HepG2 (cell line): ENCODE data around the gene UBE2H. TPM values are rescaled to one million over a fixed set of nuclear protein-coding genes. Genes with fewer than 3 reads are reported as not detected.

ENCODE experiments used
- HOXA5 ChIP-seq: sonication (generic); formaldehyde crosslinking; IDR thresholded peaks from 2 replicates; pipeline ENCODE4 v1.4.0; 2020; ENCODE audit warnings: missing genetic modification reagents
- IRF2 ChIP-seq: IDR thresholded peaks from 2 replicates; pipeline ENCODE4 v1.6.1; 2018; ENCODE audit warnings: missing genetic modification reagents, missing compliant biosample characterization
- LBX2 ChIP-seq: sonication (generic); formaldehyde crosslinking; IDR thresholded peaks from 2 replicates; pipeline ENCODE4 v1.5.0; 2020; ENCODE audit warnings: missing genetic modification reagents, mild to moderate bottlenecking, borderline replicate concordance
- MXD1 ChIP-seq: sonication (generic); formaldehyde crosslinking; IDR thresholded peaks from 2 replicates; pipeline ENCODE4 v1.4.0; 2020; ENCODE audit warnings: mild to moderate bottlenecking, missing genetic modification reagents
- NRL ChIP-seq: sonication (generic); formaldehyde crosslinking; IDR thresholded peaks from 2 replicates; pipeline ENCODE4 v1.5.0; 2020; ENCODE audit warnings: missing genetic modification reagents, mild to moderate bottlenecking, moderate library complexity, borderline replicate concordance
- POLR2AphosphoS5 ChIP-seq: IDR thresholded peaks from 2 replicates; pipeline ENCODE4 v1.6.1; 2012; ENCODE audit warnings: low read depth, low read length
- SKI ChIP-seq: fragments of 450-650 bp; IDR thresholded peaks from one replicate; pipeline ENCODE4 v1.6.1; 2018; ENCODE audit warnings: mild to moderate bottlenecking; ENCODE audit not compliant: partially characterized antibody
- SMAD1 ChIP-seq: sonication (generic); formaldehyde crosslinking; IDR thresholded peaks from 2 replicates; pipeline ENCODE4 v1.4.0; 2020; ENCODE audit warnings: missing genetic modification reagents, low read depth, mild to moderate bottlenecking, borderline replicate concordance
- SP1 ChIP-seq, 2 experiments: fragments of 450-650 bp in 1 of 2; sonication (generic) in 1 of 2; formaldehyde crosslinking in 1 of 2; IDR thresholded peaks; 2 replicates each; pipeline versions ENCODE4 v1.4.0 to v1.6.1; 2016 to 2020; ENCODE audit warnings: missing genetic modification reagents in 1 of 2
- SP4 ChIP-seq: sonication (generic); formaldehyde crosslinking; IDR thresholded peaks from 2 replicates; pipeline ENCODE4 v1.8.1; 2023; ENCODE audit warnings: mild to moderate bottlenecking, missing genetic modification reagents
- SUZ12 ChIP-seq: fragments of 150-350 bp; IDR thresholded peaks from 2 replicates; pipeline ENCODE4 v1.6.1; 2014; ENCODE audit warnings: low read depth, low read length
- YY1 ChIP-seq: IDR thresholded peaks from 2 replicates; pipeline ENCODE4 v1.6.1; 2011; ENCODE audit warnings: low read length, low read depth, moderate library complexity, mild to moderate bottlenecking; ENCODE audit not compliant: insufficient read depth, insufficient replicate concordance
- ZBTB34 ChIP-seq: sonication (generic); formaldehyde crosslinking; IDR thresholded peaks from 2 replicates; pipeline ENCODE4 v1.8.0; 2022; ENCODE audit warnings: mild to moderate bottlenecking, missing genetic modification reagents
- ZMYM4 ChIP-seq: sonication (generic); formaldehyde crosslinking; IDR thresholded peaks from 2 replicates; pipeline ENCODE4 v1.8.1; 2023; ENCODE audit warnings: mild to moderate bottlenecking, missing genetic modification reagents
- ZNF276 ChIP-seq: sonication (generic); formaldehyde crosslinking; IDR thresholded peaks from 2 replicates; pipeline ENCODE4 v1.4.0; 2020; ENCODE audit warnings: mild to moderate bottlenecking, low read depth, missing genetic modification reagents
- ZNF331 ChIP-seq: sonication (generic); formaldehyde crosslinking; IDR thresholded peaks from 2 replicates; pipeline ENCODE4 v1.4.0; 2020; ENCODE audit warnings: missing genetic modification reagents
- ZNF446 ChIP-seq: sonication (generic); formaldehyde crosslinking; IDR thresholded peaks from 2 replicates; pipeline ENCODE4 v1.5.0; 2020; ENCODE audit warnings: mild to moderate bottlenecking, missing genetic modification reagents
- ZNF512 ChIP-seq: sonication (generic); formaldehyde crosslinking; IDR thresholded peaks from 2 replicates; pipeline ENCODE4 v1.4.0; 2020; ENCODE audit warnings: mild to moderate bottlenecking, missing genetic modification reagents
- polyA plus RNA-seq, 8 experiments: library from polyadenylated mRNA; depleted of rRNA in 3 of 8; stranded (reverse) in 7 of 8; unstranded in 1 of 8; fragments of >200 nt; fragmentation: Illumina TruSeq in 4 of 8; extraction: Trizol in 4 of 8; gene quantifications; 2 replicates each; pipeline versions ENCODE4 v1.2.1 to v1.2.3, GENCODE V29; 2011 to 2016; ENCODE audit warnings: low read depth in 4 of 8, missing spikeins in 1 of 8, mixed read lengths in 1 of 8; ENCODE audit not compliant: insufficient read depth in 1 of 8
- total RNA-seq, 5 experiments: library from RNA; depleted of rRNA; stranded (reverse); fragments of >200 nt; fragmentation: Illumina TruSeq; extraction: Trizol; gene quantifications; 2 replicates each; pipeline ENCODE4 v1.2.3, GENCODE V29; 2016; ENCODE audit warnings: low read depth in 1 of 5
- TF ChIP-seq, protein P1 (sequence below): sonication (generic); formaldehyde crosslinking; IDR thresholded peaks from 2 replicates; pipeline ENCODE4 v1.4.0; 2020; ENCODE audit warnings: missing genetic modification reagents

UBE2H gene
- total and polyA plus RNA-seq, 2 of the 13 experiments (the other 11 are each of a cell fraction or from before 2014, with no cell fraction given) = 15.5 to 40.1 TPM

GRCh38 chr7:129952653-129953560 lies at the start of gene UBE2H (continued):
- peak; percentile 66; the same call in 1 of the 2 replicates for TF ChIP-seq HOXA5 (CRISPR knock-in tag)
- TF ChIP-seq, protein P1, sequence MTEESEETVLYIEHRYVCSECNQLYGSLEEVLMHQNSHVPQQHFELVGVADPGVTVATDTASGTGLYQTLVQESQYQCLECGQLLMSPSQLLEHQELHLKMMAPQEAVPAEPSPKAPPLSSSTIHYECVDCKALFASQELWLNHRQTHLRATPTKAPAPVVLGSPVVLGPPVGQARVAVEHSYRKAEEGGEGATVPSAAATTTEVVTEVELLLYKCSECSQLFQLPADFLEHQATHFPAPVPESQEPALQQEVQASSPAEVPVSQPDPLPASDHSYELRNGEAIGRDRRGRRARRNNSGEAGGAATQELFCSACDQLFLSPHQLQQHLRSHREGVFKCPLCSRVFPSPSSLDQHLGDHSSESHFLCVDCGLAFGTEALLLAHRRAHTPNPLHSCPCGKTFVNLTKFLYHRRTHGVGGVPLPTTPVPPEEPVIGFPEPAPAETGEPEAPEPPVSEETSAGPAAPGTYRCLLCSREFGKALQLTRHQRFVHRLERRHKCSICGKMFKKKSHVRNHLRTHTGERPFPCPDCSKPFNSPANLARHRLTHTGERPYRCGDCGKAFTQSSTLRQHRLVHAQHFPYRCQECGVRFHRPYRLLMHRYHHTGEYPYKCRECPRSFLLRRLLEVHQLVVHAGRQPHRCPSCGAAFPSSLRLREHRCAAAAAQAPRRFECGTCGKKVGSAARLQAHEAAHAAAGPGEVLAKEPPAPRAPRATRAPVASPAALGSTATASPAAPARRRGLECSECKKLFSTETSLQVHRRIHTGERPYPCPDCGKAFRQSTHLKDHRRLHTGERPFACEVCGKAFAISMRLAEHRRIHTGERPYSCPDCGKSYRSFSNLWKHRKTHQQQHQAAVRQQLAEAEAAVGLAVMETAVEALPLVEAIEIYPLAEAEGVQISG (CRISPR knock-in tag) = peak; percentile 73
- TF ChIP-seq SKI = no peak
- TF ChIP-seq IRF2 (CRISPR knock-in tag) = peak; percentile 60
- TF ChIP-seq ZNF512 (CRISPR knock-in tag) = no peak
- no peak for TF ChIP-seq MXD1 (CRISPR knock-in tag)
- no peak for TF ChIP-seq LBX2 (CRISPR knock-in tag)
- peak; percentile 28; the same call in 1 of the 2 replicates for TF ChIP-seq ZNF446
- TF ChIP-seq SMAD1 = no peak
- TF ChIP-seq YY1 = peak; percentile 8
- peak; percentile 65 for TF ChIP-seq SUZ12
- 0 out of 2 replicates have a peak, but pooled peaks have one; percentile 70 for TF ChIP-seq ZNF276 (CRISPR knock-in tag)
- TF ChIP-seq ZBTB34 (CRISPR knock-in tag) = no peak
- TF ChIP-seq NRL (CRISPR knock-in tag) = no peak
- TF ChIP-seq SP1 (IDR thresholded peaks at IDR 0.05) = no peak
- peak; percentile 86 for TF ChIP-seq SP1 (CRISPR knock-in tag; IDR thresholded peaks at IDR 0.05)
- peak; percentile 72 for TF ChIP-seq POLR2AphosphoS5
- TF ChIP-seq SP4 (CRISPR knock-in tag) = peak; percentile 85
- peak; percentile 79 for TF ChIP-seq ZMYM4 (CRISPR knock-in tag)
- TF ChIP-seq ZNF331 (CRISPR knock-in tag) = 0 out of 2 replicates have a peak, but pooled peaks have one; percentile 41
